GM19035 (cell line): ENCODE measurements around the gene DOCK4.
"Not testable (repeated sequence)": the region's sequence is repeated elsewhere in the genome, so short reads cannot be mapped to it uniquely, and the experiment has no call there.

ENCODE experiments used
- ATAC-seq: cut with Tn5 transposase; IDR thresholded peaks from one replicate; pipeline ENCODE4 v1.9.1; 2021; ENCODE audit not compliant: unreplicated experiment

DOCK4 gene

GRCh38 chr7:112135815-112136214 lies 70.4 kb downstream of the DOCK4 start:
- ATAC-seq, result no peak

GRCh38 chr7:112134039-112134438 lies 72.2 kb downstream of the DOCK4 start:
- no peak for ATAC-seq

GRCh38 chr7:112133328-112133727 lies 72.9 kb downstream of the DOCK4 start:
- ATAC-seq, result no peak

- ATAC-seq, result no peak
Measured at GRCh38 chr7:112132051-112132694, 74.0 kb downstream of the DOCK4 start.

GRCh38 chr7:112130729-112131410 lies 75.3 kb downstream of the DOCK4 start:
- ATAC-seq, result no peak

- ATAC-seq, result no peak
Measured at GRCh38 chr7:112129655-112130323, 76.4 kb downstream of the DOCK4 start.

- not testable (repeated sequence) for ATAC-seq
Measured at GRCh38 chr7:112128461-112129425, 77.5 kb downstream of the DOCK4 start.

- not testable (repeated sequence) for ATAC-seq
Measured at GRCh38 chr7:112128041-112128440, 78.2 kb downstream of the DOCK4 start.

GRCh38 chr7:112125250-112125649 lies 80.9 kb downstream of the DOCK4 start:
- ATAC-seq, result no peak

- ATAC-seq, result no peak
Measured at GRCh38 chr7:112124061-112124766, 82.0 kb downstream of the DOCK4 start.

- ATAC-seq, result no peak
Measured at GRCh38 chr7:112122798-112123197, 83.4 kb downstream of the DOCK4 start.

- no peak for ATAC-seq
Measured at GRCh38 chr7:112122144-112122543, 84.1 kb downstream of the DOCK4 start.

- ATAC-seq, result no peak
Measured at GRCh38 chr7:112121318-112121717, 84.9 kb downstream of the DOCK4 start.

- no peak for ATAC-seq
Measured at GRCh38 chr7:112120696-112121217, 85.4 kb downstream of the DOCK4 start.

- ATAC-seq, result no peak
Measured at GRCh38 chr7:112118581-112119566, 87.3 kb downstream of the DOCK4 start.

GRCh38 chr7:112116894-112117293 lies 89.3 kb downstream of the DOCK4 start:
- no peak for ATAC-seq

- ATAC-seq, result no peak
Measured at GRCh38 chr7:112116358-112116757, 89.8 kb downstream of the DOCK4 start.

- ATAC-seq, result no peak
Measured at GRCh38 chr7:112115880-112116279, 90.3 kb downstream of the DOCK4 start.
